NB4 (cell line): Measurements from ENCODE around the gene CNOT8.

ENCODE experiments used
- POLR2A ChIP-seq: IDR thresholded peaks from 2 replicates; pipeline ENCODE4 v1.6.1; 2011; ENCODE audit warnings: mild to moderate bottlenecking; ENCODE audit not compliant: insufficient read length; ENCODE audit errors: extremely low read depth
- TF ChIP-seq, protein P1 (sequence below): IDR thresholded peaks from one replicate; pipeline ENCODE4 v1.5.1; 2012; ENCODE audit warnings: low read depth, low read length

DNA sequence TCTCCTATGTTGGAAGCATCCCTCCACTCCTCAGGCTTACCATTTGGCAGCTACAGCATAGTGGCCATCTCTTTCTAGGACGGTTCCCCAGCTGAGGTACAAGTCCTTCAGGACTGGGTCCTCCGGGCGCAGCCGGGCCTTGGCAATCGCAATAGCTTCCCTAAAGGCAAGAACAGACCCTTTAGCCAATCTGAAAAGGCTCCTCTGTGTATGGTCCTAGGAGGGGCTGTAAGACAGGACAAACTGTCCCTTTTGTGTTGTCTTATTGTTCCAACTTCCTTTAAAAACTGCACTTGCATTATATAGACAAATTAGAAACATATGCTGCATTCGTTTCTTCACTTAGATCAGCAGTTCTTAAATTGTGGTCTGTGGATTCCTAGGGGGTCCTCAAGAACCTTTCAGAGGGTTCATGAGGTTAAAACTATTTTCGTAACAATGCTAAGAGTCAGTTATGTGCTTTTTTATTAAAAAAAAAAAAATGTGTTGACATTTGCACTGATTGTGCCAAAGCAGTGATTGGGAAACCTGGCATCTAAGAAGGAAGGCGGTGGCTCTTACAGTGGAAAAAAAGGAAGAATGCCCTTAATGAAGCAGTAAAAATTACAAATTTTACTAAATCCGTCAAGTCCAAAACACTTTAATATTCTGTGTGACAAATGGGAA is 40.9 kb downstream of the CNOT8 start:
- TF ChIP-seq, protein P1, sequence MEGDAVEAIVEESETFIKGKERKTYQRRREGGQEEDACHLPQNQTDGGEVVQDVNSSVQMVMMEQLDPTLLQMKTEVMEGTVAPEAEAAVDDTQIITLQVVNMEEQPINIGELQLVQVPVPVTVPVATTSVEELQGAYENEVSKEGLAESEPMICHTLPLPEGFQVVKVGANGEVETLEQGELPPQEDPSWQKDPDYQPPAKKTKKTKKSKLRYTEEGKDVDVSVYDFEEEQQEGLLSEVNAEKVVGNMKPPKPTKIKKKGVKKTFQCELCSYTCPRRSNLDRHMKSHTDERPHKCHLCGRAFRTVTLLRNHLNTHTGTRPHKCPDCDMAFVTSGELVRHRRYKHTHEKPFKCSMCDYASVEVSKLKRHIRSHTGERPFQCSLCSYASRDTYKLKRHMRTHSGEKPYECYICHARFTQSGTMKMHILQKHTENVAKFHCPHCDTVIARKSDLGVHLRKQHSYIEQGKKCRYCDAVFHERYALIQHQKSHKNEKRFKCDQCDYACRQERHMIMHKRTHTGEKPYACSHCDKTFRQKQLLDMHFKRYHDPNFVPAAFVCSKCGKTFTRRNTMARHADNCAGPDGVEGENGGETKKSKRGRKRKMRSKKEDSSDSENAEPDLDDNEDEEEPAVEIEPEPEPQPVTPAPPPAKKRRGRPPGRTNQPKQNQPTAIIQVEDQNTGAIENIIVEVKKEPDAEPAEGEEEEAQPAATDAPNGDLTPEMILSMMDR: no peak
- TF ChIP-seq POLR2A: no peak
